Measurements from ENCODE around the gene DRD3.

Gene DRD3

GRCh38 chr3:114178770-114179368 lies at the start of gene DRD3:
Gene DRD3, minus strand, starts transcription at chr3:114179052. Its CDS starts 7,060 bp downstream, at chr3:114171992.
- DNase-seq (ENCODE audit: low spot score), result no peak

GRCh38 chr3:114227076-114227475 lies 48.2 kb upstream of the DRD3 start:
- DNase-seq (ENCODE audit: low spot score), result no peak

DNA sequence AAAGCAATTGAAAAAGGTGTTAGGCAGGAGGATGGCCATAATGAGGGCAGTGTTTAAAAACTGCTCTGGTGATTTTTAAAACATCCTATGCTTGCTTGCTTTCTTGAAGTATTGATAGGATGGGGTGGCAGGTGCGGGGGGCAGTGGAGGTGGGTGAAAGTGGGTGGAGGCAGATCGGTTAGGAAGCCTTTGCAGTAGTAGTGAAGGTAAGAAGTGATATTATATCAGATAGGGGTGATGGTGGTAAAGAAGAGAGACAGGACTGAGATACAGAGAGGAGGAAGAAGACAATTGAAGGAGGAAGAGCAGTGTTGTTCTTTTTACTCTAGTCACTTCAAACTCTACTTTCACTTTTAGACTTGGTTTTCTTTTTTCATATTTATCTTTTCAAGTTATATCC lies 47.5 kb upstream of the DRD3 start:
- DNase-seq (ENCODE audit: low spot score), result no peak

DNA sequence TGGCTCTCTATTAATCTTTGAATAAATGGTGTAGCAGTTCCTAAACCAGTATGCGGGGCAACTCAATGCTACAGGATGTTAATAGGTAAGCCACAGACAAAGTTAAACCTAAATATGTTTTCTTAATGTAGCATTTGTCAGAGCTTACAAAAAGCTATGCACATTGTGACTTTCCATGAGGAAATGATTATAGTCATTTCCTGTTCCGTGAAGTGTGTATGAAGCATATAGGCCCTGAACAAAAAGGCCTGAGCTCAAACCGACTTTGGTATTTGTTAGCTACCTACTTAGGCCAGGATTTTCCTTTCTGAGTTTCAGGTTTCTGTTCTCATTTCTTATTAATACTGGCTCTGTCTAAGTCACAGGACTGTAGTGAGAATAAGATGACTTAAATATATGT lies 44.3 kb upstream of the DRD3 start:
- no peak for DNase-seq (ENCODE audit: low spot score)

GRCh38 chr3:114221881-114222264 lies 43.0 kb upstream of the DRD3 start:
- no peak for DNase-seq (ENCODE audit: low spot score)

DNA sequence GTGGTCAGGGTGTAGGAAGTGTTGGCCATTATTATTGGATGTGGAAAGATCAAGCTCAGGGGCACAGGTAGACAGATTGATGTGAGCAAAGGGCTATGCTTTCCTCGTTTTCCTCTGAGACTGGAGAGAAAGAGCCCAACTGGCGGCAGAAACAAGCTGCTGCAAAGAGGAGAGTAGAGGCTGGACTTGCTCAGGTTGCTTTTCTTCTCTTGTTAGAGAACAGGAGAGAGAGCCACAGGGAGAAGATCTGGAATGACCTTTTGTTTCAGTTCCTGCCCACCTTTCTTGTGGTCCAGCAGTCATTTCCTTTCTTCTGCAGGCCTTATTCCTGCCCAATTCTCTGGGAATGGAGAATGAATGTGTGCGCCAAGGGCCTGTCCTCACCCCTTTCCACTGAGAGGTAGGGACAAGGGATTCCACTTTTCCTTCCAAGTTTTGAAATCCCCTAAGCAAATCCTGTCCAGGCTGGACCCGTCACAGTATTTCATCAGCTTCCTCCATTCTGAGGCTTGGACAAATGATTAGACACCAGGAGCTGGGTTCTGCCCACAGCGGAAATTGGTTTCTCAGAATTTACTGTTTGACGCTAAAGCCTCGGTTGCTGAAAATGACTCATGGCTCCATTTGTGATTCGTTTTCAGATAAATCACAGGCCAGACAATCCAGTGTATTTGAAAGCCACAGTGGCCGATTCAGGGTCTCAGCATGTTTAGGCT lies 42.5 kb upstream of the DRD3 start:
- DNase-seq (ENCODE audit: low spot score), result no peak

- no peak for DNase-seq (ENCODE audit: low spot score)
These were observed 40.9 kb upstream of the DRD3 start for GRCh38 chr3:114219741-114220140.

GRCh38 chr3:114218578-114219185 lies 39.8 kb upstream of the DRD3 start:
- DNase-seq (ENCODE audit: low spot score), result no peak

GRCh38 chr3:114218006-114218405 lies 39.2 kb upstream of the DRD3 start:
- no peak for DNase-seq (ENCODE audit: low spot score)

GRCh38 chr3:114217266-114217665 lies 38.4 kb upstream of the DRD3 start:
- no peak for DNase-seq (ENCODE audit: low spot score)

- DNase-seq (ENCODE audit: low spot score), result no peak
These were observed 37.5 kb upstream of the DRD3 start for GRCh38 chr3:114216186-114216970.

DNA sequence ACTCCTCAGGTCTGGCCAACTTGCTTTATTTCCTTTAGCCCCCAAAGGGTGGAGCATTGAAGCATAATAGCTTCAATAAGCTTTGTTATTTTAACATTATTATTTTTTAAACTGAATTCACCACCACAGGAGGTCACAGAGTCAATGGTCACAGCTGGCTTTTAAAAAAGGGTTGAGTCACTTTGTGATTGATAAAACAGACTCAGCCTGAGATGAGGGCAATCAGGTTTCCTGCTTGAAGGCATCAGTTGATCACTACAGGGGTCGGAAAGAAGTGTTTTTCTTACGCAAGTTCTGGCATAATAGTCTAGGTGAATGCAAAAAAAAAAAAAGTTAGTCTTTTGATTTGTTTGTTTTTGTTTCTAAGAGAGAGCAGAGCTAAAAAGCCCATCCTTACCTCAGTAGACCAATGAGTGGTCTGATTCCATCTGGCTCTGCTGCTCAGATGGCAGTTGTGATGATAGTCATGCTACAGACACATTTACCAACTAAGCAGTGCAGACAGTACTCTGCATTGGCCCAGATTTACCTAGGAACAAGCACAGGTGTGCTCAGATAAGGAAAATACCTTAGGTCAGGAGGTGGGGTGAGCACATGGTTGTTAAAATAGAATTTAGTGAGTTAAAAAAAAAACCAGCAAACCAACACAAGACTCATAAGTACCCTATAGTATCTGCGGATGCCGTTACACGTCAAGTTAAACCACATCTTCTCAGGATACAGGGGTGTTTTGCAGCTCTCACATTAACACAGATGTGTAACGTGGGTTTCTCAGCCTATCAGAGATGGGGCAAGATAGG lies 35.9 kb upstream of the DRD3 start:
- DNase-seq (ENCODE audit: low spot score), result no peak

- no peak for DNase-seq (ENCODE audit: low spot score)
These were observed 35.0 kb upstream of the DRD3 start for GRCh38 chr3:114213627-114214541.

DNA sequence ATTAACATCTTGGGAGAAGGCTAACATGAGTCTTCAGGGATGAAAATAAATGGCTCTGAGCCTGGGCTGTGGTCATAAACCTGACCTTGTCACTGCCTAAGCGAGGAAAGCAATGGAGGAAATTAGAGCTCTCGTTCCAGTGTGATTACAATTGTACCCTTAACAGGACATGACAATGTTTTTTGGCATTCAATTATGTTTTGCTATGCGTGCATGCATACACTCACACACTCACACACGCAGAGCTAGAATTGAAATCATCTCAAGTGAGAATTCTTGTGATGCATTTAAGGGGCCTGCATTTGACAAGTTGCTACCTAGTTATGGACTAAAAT lies 34.4 kb upstream of the DRD3 start:
- no peak for DNase-seq (ENCODE audit: low spot score)

- DNase-seq (ENCODE audit: low spot score), result no peak
These were observed 33.8 kb upstream of the DRD3 start for GRCh38 chr3:114212646-114213045.

DNA sequence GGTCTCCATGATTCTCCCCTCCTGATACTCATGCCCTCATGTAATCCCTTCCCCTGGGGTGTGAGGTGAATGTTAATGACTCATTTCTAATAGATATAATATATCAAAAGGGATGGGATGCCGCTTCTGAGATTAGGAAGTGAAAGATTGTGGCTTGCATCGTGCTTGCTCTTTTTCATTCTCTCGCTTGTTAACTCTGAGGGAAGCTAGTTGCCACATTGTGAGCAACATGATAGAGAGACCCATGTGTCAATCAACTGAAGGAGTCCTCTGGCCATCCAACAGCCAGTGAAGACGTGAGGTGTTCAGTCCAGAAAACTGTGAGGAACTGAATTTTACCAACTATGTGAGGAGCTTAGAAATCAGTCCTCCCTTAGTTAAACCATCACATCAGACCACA lies 28.9 kb upstream of the DRD3 start:
- no peak for DNase-seq (ENCODE audit: low spot score)

DNA sequence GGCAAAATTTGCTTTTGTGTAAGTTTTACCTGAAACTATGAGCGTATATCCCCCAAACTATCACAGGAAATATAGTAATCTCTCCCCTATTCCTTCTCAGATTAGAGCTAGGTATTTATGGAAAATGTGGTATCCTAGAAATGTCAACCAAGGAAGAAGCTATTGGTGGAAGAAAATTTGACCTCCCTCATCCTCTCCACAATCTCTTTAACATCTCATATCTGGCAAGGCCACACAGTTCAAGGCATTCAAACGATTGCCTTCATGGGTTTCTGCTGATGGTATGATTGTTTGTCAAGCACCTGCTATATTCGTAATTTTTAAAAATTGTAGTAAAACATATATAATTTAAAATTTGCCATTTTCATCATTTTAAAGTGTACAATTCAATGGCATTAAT lies 27.5 kb upstream of the DRD3 start:
- DNase-seq (ENCODE audit: low spot score), result no peak

- DNase-seq (ENCODE audit: low spot score), result no peak
These were observed 26.7 kb upstream of the DRD3 start for GRCh38 chr3:114205541-114205940.

DNA sequence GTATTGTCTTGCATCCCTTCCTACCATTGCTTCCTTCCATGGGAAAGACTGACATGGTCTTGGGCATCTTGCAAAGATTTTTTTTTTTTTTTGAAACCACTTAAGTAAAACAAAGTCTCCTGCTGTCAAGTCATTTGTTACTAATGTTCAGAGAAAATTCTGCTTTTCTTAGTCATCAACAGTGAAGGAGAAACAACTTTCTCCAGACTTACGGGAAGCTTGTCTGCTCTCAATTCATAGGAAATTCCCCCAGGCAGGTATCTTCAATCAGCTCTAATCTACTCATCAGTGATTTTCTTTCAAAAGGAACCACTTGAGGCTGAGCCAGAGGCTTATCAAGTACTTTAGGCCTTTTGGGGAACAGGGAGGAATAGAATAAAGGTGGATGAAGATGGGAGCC lies 15.9 kb upstream of the DRD3 start:
- DNase-seq (ENCODE audit: low spot score), result no peak

DNA sequence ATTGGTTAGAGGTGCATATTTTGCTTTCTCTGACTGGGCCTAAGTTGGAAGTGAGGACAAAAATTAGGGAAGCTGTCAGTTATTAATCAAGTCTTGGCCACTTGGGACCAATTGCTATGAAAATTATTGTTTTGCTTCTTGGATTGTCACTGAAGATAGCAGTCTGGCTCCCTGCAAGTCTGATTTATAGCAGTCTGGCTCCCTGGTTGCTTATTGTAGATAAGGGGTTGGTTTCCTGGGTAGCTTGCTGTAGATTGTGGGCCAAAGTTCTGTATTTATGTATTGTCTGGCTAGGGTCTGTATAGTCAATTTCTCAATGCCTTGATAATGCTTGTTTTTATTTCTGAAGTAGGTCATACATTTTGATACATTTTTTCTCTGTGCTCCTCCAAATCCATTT lies 13.3 kb upstream of the DRD3 start:
- DNase-seq (ENCODE audit: low spot score), result no peak

DNA sequence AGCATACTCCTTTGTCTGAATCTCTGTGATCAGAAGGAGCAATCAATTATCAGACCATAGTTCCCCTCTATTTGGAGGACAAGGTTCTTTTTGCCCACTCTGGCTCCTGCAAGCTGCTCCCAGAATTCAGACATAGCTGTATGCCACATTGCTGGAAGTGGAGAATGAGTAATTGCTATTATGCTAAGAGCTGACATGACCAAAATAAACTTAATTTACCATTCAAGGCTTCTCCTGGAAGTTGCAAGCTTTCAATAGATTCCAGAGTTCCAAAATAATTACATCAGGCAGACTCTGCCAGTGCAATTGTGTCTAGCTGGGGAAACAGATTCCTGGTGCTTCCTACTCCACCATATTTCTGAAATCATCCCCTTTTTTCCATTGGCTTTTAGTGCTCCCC lies 7.6 kb upstream of the DRD3 start:
- DNase-seq (ENCODE audit: low spot score), result no peak
